Panc1 (cell line): Measurements from ENCODE around the gene FANCB. TPM values are rescaled to one million over a fixed set of nuclear protein-coding genes. Genes with fewer than 3 reads are reported as not detected.

Source experiments
- ATAC-seq: fragments of 200-7000 bp; cut with Tn5 transposase; 2 replicates; pipeline ENCODE4 v1.9.1; 2020; ENCODE audit warnings: mild to moderate bottlenecking, moderate library complexity
- BruUV-seq: library from RNA; stranded (reverse); fragments of 400-500 nt; replicated peaks from 2 replicates; lab custom pipeline; 2021; lab: Mats Ljungman, UMichigan
- CTCF ChIA-PET: fragments of 300-600 bp; sonication (Branson Sonifier 250); formaldehyde crosslinking; loops from one replicate; lab custom pipeline; 2022; ENCODE audit warnings: antibody characterized with exemption; lab: Charles Lee
- POLR2A ChIA-PET: fragments of 300-600 bp; sonication (Branson Sonifier 250); formaldehyde crosslinking; loops from one replicate; lab custom pipeline; 2022; ENCODE audit warnings: antibody characterized with exemption; lab: Charles Lee
- DNase-seq: peaks from one replicate; pipeline ENCODE4 v3.0.0-alpha.2; 2010; ENCODE audit warnings: low read depth, low spot score
- H3K27ac ChIP-seq: 2 replicates; pipeline ENCODE4 v1.5.1; 2011; ENCODE audit warnings: mild to moderate bottlenecking, low read length, inconsistent platforms
- H3K27me3 ChIP-seq: fragments of 200-500 bp; sonication (Bioruptor generic); 2 replicates; pipeline ENCODE4 v1.6.0; 2014; ENCODE audit warnings: low read length, inconsistent platforms; ENCODE audit not compliant: control insufficient read depth, insufficient read depth
- H3K36me3 ChIP-seq: fragments of 200-500 bp; sonication (Bioruptor generic); 2 replicates; pipeline ENCODE4 v1.5.1; 2014; ENCODE audit warnings: inconsistent platforms, mild to moderate bottlenecking, low read length, moderate library complexity; ENCODE audit not compliant: control insufficient read depth, insufficient read depth
- H3K4me1 ChIP-seq: 2 replicates; pipeline ENCODE4 v1.5.1; 2011; ENCODE audit warnings: inconsistent platforms, mild to moderate bottlenecking, low read length, moderate library complexity; ENCODE audit not compliant: control insufficient read depth, insufficient read depth
- H3K4me3 ChIP-seq, 2 experiments: 2 replicates each; pipeline ENCODE4 v1.5.1; 2011 to 2012; ENCODE audit warnings: low read depth in 2 of 2, low read length in 2 of 2, mild to moderate bottlenecking in 2 of 2, inconsistent platforms in 1 of 2, moderate library complexity in 1 of 2
- H3K9me3 ChIP-seq: fragments of 200-500 bp; sonication (Bioruptor generic); 2 replicates; pipeline ENCODE4 v1.5.1; 2014; ENCODE audit warnings: low read depth, mild to moderate bottlenecking, inconsistent platforms, low read length, moderate library complexity; ENCODE audit not compliant: control insufficient read depth, insufficient read depth
- POLR2AphosphoS5 ChIP-seq: IDR thresholded peaks from 2 replicates; pipeline ENCODE4 v1.6.1; 2012; ENCODE audit warnings: mild to moderate bottlenecking, low read depth, low read length, moderate library complexity
- SIN3A ChIP-seq: IDR thresholded peaks from 2 replicates; pipeline ENCODE4 v1.6.1; 2012; ENCODE audit warnings: low read depth, mild to moderate bottlenecking, low read length, moderate library complexity, borderline replicate concordance; ENCODE audit not compliant: insufficient read depth
- TCF7L2 ChIP-seq: IDR thresholded peaks from 2 replicates; pipeline ENCODE4 v1.6.1; 2011; ENCODE audit warnings: mild to moderate bottlenecking, low read depth, low read length, inconsistent platforms
- in situ Hi-C: cut with HindIII; loops from 2 replicates; pipeline ENCODE4 v1.10.0; 2016; ENCODE audit warnings: low sequenced_read_pairs, low pct_unique_long_range_greater_than_20kb
- intact Hi-C: fragments of 100-400 bp; cut with micrococcal nuclease; formaldehyde crosslinking; loops from one replicate; pipeline ENCODE4 v1.10.0; 2022; ENCODE audit not compliant: unreplicated experiment
- total RNA-seq: library from RNA; stranded (reverse); gene quantifications from one replicate; pipeline ENCODE4 v1.2.1, GENCODE V29; 2021; ENCODE audit not compliant: unreplicated experiment
- TF ChIP-seq, protein P1 (sequence below): fragments of 450-650 bp; IDR thresholded peaks from 2 replicates; pipeline ENCODE4 v1.5.1; 2017; ENCODE audit warnings: mild to moderate bottlenecking
- TF ChIP-seq, protein P2 (sequence below), 2 experiments: IDR thresholded peaks; 2 replicates each; pipeline ENCODE4 v1.6.1; 2011 to 2012; ENCODE audit warnings: low read depth in 2 of 2, control low read depth in 1 of 2, low read length in 1 of 2, mild to moderate bottlenecking in 1 of 2, moderate library complexity in 1 of 2; ENCODE audit not compliant: insufficient read depth in 1 of 2

FANCB gene
- total RNA-seq, 1 experiment from 2014 or later = 4.8 TPM

DNA sequence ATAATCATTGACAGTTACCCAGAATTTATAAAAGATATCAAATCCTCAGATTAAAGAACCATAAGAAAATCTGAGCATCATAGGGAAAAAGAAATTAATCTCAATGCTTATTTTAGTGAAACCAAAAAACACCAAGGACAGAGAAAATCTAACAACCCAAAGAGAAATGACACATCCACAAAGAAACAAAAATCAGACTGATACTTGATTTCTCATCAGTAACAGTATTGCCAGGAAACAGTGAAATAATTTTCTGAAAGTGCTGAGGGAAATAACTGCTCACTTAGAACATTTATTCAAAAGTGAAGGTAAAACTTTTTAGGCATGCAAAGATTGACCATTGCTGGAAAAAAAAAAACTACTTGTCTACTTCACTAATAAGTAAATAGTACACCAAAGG lies 11.0 kb upstream of the FANCB start:
- POLR2A ChIA-PET = no interaction called here
- H3K36me3 ChIP-seq = no peaks in the 10 kb centered on the region
- in situ Hi-C loops (no loop called here), intact Hi-C loops (no loop called here)
- DNase-seq (no peak), ATAC-seq (no peak)
- no peaks in the 10 kb centered on the region for H3K9me3 ChIP-seq
- H3K27ac ChIP-seq = no peak overlapping the region
- no peaks in the 10 kb centered on the region for H3K4me1 ChIP-seq
- CTCF ChIA-PET = no interaction called here
- H3K4me3 ChIP-seq = no peak overlapping the region
- no peaks in the 10 kb centered on the region for H3K27me3 ChIP-seq
- no TSS peak for BruUV-seq
- TF ChIP-seq TCF7L2 (no peak), POLR2AphosphoS5 (no peak)
- TF ChIP-seq, protein P1, sequence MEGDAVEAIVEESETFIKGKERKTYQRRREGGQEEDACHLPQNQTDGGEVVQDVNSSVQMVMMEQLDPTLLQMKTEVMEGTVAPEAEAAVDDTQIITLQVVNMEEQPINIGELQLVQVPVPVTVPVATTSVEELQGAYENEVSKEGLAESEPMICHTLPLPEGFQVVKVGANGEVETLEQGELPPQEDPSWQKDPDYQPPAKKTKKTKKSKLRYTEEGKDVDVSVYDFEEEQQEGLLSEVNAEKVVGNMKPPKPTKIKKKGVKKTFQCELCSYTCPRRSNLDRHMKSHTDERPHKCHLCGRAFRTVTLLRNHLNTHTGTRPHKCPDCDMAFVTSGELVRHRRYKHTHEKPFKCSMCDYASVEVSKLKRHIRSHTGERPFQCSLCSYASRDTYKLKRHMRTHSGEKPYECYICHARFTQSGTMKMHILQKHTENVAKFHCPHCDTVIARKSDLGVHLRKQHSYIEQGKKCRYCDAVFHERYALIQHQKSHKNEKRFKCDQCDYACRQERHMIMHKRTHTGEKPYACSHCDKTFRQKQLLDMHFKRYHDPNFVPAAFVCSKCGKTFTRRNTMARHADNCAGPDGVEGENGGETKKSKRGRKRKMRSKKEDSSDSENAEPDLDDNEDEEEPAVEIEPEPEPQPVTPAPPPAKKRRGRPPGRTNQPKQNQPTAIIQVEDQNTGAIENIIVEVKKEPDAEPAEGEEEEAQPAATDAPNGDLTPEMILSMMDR = no peak

DNA sequence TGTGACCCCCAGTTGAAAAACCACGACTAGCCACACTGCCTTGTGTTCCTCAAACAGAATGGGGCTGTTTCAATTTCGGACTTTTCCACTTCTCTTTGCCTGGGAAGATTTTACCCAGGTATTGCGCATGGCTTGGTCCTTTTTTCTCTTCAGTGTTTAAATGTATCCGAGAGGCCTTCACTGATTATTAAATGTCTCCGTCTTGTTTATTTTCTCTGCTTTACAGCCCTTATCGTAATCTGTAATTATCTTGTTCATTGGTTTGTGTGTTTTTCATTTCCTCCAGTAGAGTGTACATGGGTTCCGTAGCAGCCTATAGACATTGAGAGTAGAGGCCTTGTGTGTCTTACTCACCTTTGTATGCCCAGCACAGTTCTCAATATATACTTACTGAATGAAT lies 2.8 kb upstream of the FANCB start:
- intact Hi-C loops = no loop called here
- H3K4me3 ChIP-seq = no peak overlapping the region
- in situ Hi-C loops = no loop called here

More for the DNA sequence above, 2.8 kb upstream of the FANCB start:
- no peak for ATAC-seq
- no TSS peak for BruUV-seq
- ChIA-PET CTCF (no interaction called here), POLR2A (no interaction called here)
- no peaks in the 10 kb centered on the region for H3K27me3 ChIP-seq
- no peaks in the 10 kb centered on the region for H3K4me1 ChIP-seq
- DNase-seq = no peak
- no peaks in the 10 kb centered on the region for H3K36me3 ChIP-seq
- H3K27ac ChIP-seq = no peak overlapping the region
- TF ChIP-seq, protein P1 = no peak
- TF ChIP-seq POLR2AphosphoS5 = no peak
- TF ChIP-seq TCF7L2 = no peak
- no peak for TF ChIP-seq SIN3A
- TF ChIP-seq, protein P2, sequence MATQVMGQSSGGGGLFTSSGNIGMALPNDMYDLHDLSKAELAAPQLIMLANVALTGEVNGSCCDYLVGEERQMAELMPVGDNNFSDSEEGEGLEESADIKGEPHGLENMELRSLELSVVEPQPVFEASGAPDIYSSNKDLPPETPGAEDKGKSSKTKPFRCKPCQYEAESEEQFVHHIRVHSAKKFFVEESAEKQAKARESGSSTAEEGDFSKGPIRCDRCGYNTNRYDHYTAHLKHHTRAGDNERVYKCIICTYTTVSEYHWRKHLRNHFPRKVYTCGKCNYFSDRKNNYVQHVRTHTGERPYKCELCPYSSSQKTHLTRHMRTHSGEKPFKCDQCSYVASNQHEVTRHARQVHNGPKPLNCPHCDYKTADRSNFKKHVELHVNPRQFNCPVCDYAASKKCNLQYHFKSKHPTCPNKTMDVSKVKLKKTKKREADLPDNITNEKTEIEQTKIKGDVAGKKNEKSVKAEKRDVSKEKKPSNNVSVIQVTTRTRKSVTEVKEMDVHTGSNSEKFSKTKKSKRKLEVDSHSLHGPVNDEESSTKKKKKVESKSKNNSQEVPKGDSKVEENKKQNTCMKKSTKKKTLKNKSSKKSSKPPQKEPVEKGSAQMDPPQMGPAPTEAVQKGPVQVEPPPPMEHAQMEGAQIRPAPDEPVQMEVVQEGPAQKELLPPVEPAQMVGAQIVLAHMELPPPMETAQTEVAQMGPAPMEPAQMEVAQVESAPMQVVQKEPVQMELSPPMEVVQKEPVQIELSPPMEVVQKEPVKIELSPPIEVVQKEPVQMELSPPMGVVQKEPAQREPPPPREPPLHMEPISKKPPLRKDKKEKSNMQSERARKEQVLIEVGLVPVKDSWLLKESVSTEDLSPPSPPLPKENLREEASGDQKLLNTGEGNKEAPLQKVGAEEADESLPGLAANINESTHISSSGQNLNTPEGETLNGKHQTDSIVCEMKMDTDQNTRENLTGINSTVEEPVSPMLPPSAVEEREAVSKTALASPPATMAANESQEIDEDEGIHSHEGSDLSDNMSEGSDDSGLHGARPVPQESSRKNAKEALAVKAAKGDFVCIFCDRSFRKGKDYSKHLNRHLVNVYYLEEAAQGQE (IDR thresholded peaks at IDR 0.05; ENCODE audit: insufficient read depth in 1 of 2, low read depth in 2 of 2, low read length in 1 of 2) = no peak
- no peaks in the 10 kb centered on the region for H3K9me3 ChIP-seq
